K562 (cell line): ENCODE data around the gene MAP1LC3A. TPM values are rescaled to one million over a fixed set of nuclear protein-coding genes. Genes with fewer than 3 reads are reported as not detected.

Experiments
- ATAC-seq: fragments of 200-7000 bp; cut with Tn5 transposase; 3 replicates; pipeline ENCODE4 v1.9.1; 2020; ENCODE audit warnings: moderate library complexity
- BruUV-seq: library from RNA; stranded (reverse); fragments of 400-500 nt; replicated peaks from 2 replicates; lab custom pipeline; 2021; lab: Mats Ljungman, UMichigan
- CTCF ChIA-PET: fragments of 300-600 bp; formaldehyde crosslinking; extraction: SDS; loops from one replicate; lab custom pipeline; 2021; ENCODE audit warnings: low intra/inter-chr PET ratio; lab: Yijun Ruan, JAX
- POLR2A ChIA-PET: fragments of 300-600, 350-650 bp; sonication (Branson Sonifier 250); formaldehyde crosslinking; extraction: SDS; loops from one replicate; lab custom pipeline; 2021; ENCODE audit warnings: antibody characterized with exemption, inconsistent platforms; lab: Yijun Ruan, JAX
- DNase-seq, 4 experiments: peaks; one replicate each; pipeline versions ENCODE4 v3.0.0 to v3.0.0-alpha.2; 2011 to 2018; ENCODE audit warnings: low spot score in 3 of 4, mixed read lengths in 3 of 4; ENCODE audit errors: extremely low read depth in 1 of 4
- FAIRE-seq: peaks from 2 replicates; lab custom pipeline; 2011; peaks lifted over from hg19 to GRCh38; lab: Jason Lieb, UNC
- H2AFZ ChIP-seq: 2 replicates; pipeline ENCODE4 v1.6.0; 2011; ENCODE audit warnings: low read depth, low read length, control low read depth, inconsistent platforms
- H3K27ac ChIP-seq: fragments of 200-600 bp; 3 replicates; pipeline ENCODE4 v1.8.0; 2011; ENCODE audit warnings: low read depth, mild to moderate bottlenecking, control low read depth, inconsistent platforms, low read length, moderate library complexity, mixed read lengths; ENCODE audit errors: extremely low read depth
- H3K27me3 ChIP-seq, 2 experiments: fragments of 300-600 bp in 1 of 2; 2 replicates in 1 of 2; 3 replicates in 1 of 2; pipeline versions ENCODE4 v1.6.0 to v1.8.0; 2011; ENCODE audit warnings: inconsistent platforms in 2 of 2, low read length in 2 of 2, mild to moderate bottlenecking in 1 of 2, mixed read lengths in 1 of 2, moderate library complexity in 1 of 2; ENCODE audit not compliant: control insufficient read depth in 2 of 2, insufficient read depth in 2 of 2
- H3K36me3 ChIP-seq: fragments of 300-600 bp; 3 replicates; pipeline ENCODE4 v1.8.0; 2011; ENCODE audit warnings: mild to moderate bottlenecking, low read length, inconsistent platforms; ENCODE audit not compliant: control insufficient read depth, insufficient read depth
- H3K4me1 ChIP-seq, 2 experiments: fragments of 200-600 bp in 1 of 2; replicated peaks in 1 of 2; 2 replicates in 1 of 2; 3 replicates in 1 of 2; pipeline versions ENCODE4 v1.5.1 to v1.8.0; 2011; ENCODE audit warnings: inconsistent platforms in 2 of 2, low read length in 2 of 2, mild to moderate bottlenecking in 1 of 2, mixed read lengths in 1 of 2, moderate library complexity in 1 of 2; ENCODE audit not compliant: control insufficient read depth in 2 of 2, insufficient read depth in 2 of 2
- H3K4me2 ChIP-seq: 2 replicates; pipeline ENCODE4 v1.6.1; 2011; ENCODE audit warnings: low read length, control low read depth, inconsistent platforms, mixed read lengths; ENCODE audit not compliant: insufficient read depth
- H3K4me3 ChIP-seq: fragments of 200-600 bp; sonication (generic), shearing (Covaris generic); 2 replicates; pipeline ENCODE4 v1.5.1; 2016; ENCODE audit warnings: control low read depth, inconsistent platforms
- H3K79me2 ChIP-seq: fragments of 200-600 bp; 3 replicates; pipeline ENCODE4 v1.8.0; 2011; ENCODE audit warnings: low read length, inconsistent platforms; ENCODE audit not compliant: control insufficient read depth, insufficient read depth
- H3K9ac ChIP-seq, 2 experiments: 2 replicates each; pipeline versions ENCODE4 v1.6.0 to v1.6.1; 2011; ENCODE audit warnings: low read depth in 2 of 2, low read length in 2 of 2, control low read depth in 1 of 2, inconsistent platforms in 1 of 2, mild to moderate bottlenecking in 1 of 2, mixed read lengths in 1 of 2; ENCODE audit not compliant: insufficient read depth in 1 of 2
- H3K9me1 ChIP-seq: one replicate; pipeline ENCODE4 v1.6.0; 2011; ENCODE audit warnings: inconsistent platforms, mild to moderate bottlenecking, low read length, moderate library complexity; ENCODE audit not compliant: control insufficient read depth, insufficient read depth
- H3K9me3 ChIP-seq: replicated peaks from 2 replicates; pipeline ENCODE4 v1.5.1; 2011; ENCODE audit warnings: low read depth, low read length, inconsistent platforms; ENCODE audit not compliant: control insufficient read depth, insufficient read depth
- H4K20me1 ChIP-seq: replicated peaks from 2 replicates; pipeline ENCODE4 v1.6.1; 2011; ENCODE audit warnings: low read length, inconsistent platforms, mixed read lengths; ENCODE audit not compliant: control insufficient read depth, insufficient read depth
- E2F6 ChIP-seq, 2 experiments: IDR thresholded peaks; 2 replicates each; pipeline ENCODE4 v1.6.1; 2011; ENCODE audit warnings: borderline replicate concordance in 1 of 2, control low read depth in 1 of 2, low read depth in 1 of 2, low read length in 1 of 2, mild to moderate bottlenecking in 1 of 2, mixed read lengths in 1 of 2, moderate library complexity in 1 of 2; ENCODE audit not compliant: insufficient read depth in 1 of 2, insufficient read length in 1 of 2, poor library complexity in 1 of 2, severe bottlenecking in 1 of 2; ENCODE audit errors: extremely low read depth in 1 of 2
- HCFC1 ChIP-seq: IDR thresholded peaks from 2 replicates; pipeline ENCODE4 v1.6.1; 2012; ENCODE audit warnings: low read depth, low read length, improper control_type of control experiment
- IRF2 ChIP-seq: sonication (generic); formaldehyde crosslinking; IDR thresholded peaks from 2 replicates; pipeline ENCODE4 v1.8.1; 2022; ENCODE audit warnings: mild to moderate bottlenecking, missing genetic modification reagents
- RAD21 ChIP-seq, 2 experiments: fragments of 250-450 bp in 1 of 2; fragments of 450-650 bp in 1 of 2; sonication (Bioruptor Pico) in 1 of 2; formaldehyde crosslinking in 1 of 2; IDR thresholded peaks in 1 of 2; conservative IDR thresholded peaks in 1 of 2; 2 replicates each; pipeline versions ENCODE4 v1.4.0 to v1.8.0; 2020 to 2022; ENCODE audit warnings: mild to moderate bottlenecking in 2 of 2, moderate library complexity in 1 of 2
- VEZF1 ChIP-seq: fragments of 200-800 bp; sonication (Bioruptor generic); IDR thresholded peaks from 2 replicates; pipeline ENCODE4 v1.6.1; 2017; ENCODE audit warnings: missing genetic modification characterization, missing compliant biosample characterization
- ZBTB33 ChIP-seq: sonication (generic); formaldehyde crosslinking; IDR thresholded peaks from 2 replicates; pipeline ENCODE4 v1.8.1; 2023; ENCODE audit warnings: mild to moderate bottlenecking, missing genetic modification reagents
- ZNF324 ChIP-seq: fragments of 250-450 bp; sonication (Bioruptor Pico); IDR thresholded peaks from 2 replicates; pipeline ENCODE4 v1.4.0; 2020; ENCODE audit warnings: mild to moderate bottlenecking
- ZNF41 ChIP-seq: fragments of 250-450 bp; sonication (Bioruptor Pico); conservative IDR thresholded peaks from 2 replicates; pipeline ENCODE4 v1.4.0; 2020; ENCODE audit warnings: mild to moderate bottlenecking
- WGBS: fragments of 100-300 bp; shearing (Covaris generic); methylation state at CpG from one replicate; pipeline ENCODE4 v1.1.6; 2016; ENCODE audit warnings: low coverage, mixed read lengths; ENCODE audit not compliant: insufficient coverage; ENCODE audit errors: missing lambda C conversion rate; 5-methylcytosine and 5-hydroxymethylcytosine counted together
- in situ Hi-C: fragments of 300-500 bp; cut with MboI; formaldehyde crosslinking; loops from 4 replicates; pipeline ENCODE4 v1.15.0; 2018; ENCODE audit warnings: inconsistent platforms, mixed read lengths
- intact Hi-C: fragments of 100-400 bp; cut with micrococcal nuclease; formaldehyde crosslinking; loops from 2 replicates; pipeline ENCODE4 v1.14.2; 2022
- polyA plus RNA-seq, 8 experiments: library from polyadenylated mRNA; depleted of rRNA in 4 of 8; stranded (reverse) in 5 of 8; unstranded in 3 of 8; fragments of >200 nt; fragmentation: Nextera tagmentation in 2 of 8; fragmentation: Illumina TruSeq in 1 of 8; extraction: Ambion mirVana in 2 of 8; extraction: Trizol in 1 of 8; gene quantifications; 2 replicates each; pipeline versions ENCODE4 v1.2.1 to v1.2.3, GENCODE V29; 2011 to 2014; ENCODE audit warnings: inconsistent platforms in 1 of 8, missing spikeins in 1 of 8
- total RNA-seq, 7 experiments: library from RNA; depleted of rRNA in 6 of 7; stranded (reverse); fragments of >200 nt in 6 of 7; fragmentation: Illumina TruSeq in 2 of 7; extraction: Trizol in 2 of 7; gene quantifications; 2 replicates each; pipeline versions ENCODE4 v1.2.1 to v1.2.3, GENCODE V29; 2011 to 2021; ENCODE audit warnings: low replicate concordance in 1 of 7
- TF ChIP-seq, protein P1 (sequence below): fragments of 250-450 bp; sonication (Bioruptor Pico); IDR thresholded peaks from 2 replicates; pipeline ENCODE4 v1.9.0; 2021; ENCODE audit warnings: mild to moderate bottlenecking, inconsistent platforms

Gene MAP1LC3A
- total and polyA plus RNA-seq, 9 of the 15 experiments (the other 6 are each of a cell fraction or from before 2014, with no cell fraction given), result 0.27 to 0.38 TPM; not detected in 7

DNA sequence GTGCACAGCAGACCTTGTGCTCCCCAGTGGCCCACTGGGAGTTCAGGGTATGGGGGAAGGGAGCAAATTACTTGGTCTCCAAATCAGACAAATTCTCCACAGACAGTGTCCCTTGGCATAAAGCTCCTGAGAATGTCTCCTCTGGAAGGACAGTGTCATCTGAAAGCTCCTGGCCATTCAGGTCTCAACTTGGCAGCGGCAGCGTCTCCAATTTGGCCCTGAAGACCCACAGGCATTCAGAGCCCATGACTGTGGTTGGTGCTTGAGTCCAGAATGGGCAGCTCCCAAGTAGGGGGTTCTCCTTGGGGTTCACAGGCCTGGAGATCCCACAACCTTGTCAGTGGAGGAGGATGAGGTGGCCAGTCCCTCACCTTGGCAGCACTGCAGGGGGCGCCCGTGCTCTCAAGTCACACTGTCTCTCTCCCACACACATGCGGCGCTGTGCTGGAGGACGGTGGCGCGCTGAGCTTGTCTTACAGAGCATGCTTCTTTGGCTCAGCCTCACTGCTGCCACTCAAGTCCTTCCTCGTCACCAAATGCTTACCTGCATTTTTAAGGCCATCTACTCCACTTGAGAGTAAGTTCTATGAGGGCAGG, 21.6 kb upstream of the MAP1LC3A start:
- Histone ChIP-seq H2AFZ (no peak overlapping the region), H4K20me1 (0 out of 2 replicates have a peak, but pooled peaks cover 3% of the 10 kb centered on the region), H3K27me3 (no peaks in the 10 kb centered on the region), H3K4me3 (no peak overlapping the region), H3K27ac (no peak overlapping the region), H3K9ac (no peak overlapping the region), H3K79me2 (no peaks in the 10 kb centered on the region), H3K36me3 (peaks cover 71% of the 10 kb centered on the region), H3K9me3 (no peaks in the 10 kb centered on the region), H3K9me1 (no peaks in the 10 kb centered on the region), H3K4me1 (peaks cover 0 to 3% of the 10 kb centered on the region in 2 experiments; a peak in 1 of 5 replicates), H3K4me2 (no peak overlapping the region)
- FAIRE-seq (peak; percentile 15), DNase-seq (peak in 3 of 4 experiments; percentile 44 to 64 (median 44)), ATAC-seq (peak; percentile 88)
- ChIA-PET POLR2A (interaction anchor here (0.9 to 2.4 kb wide), 2 partner anchors 20 to 320 kb away, joined by 3 to 8 read pairs; partner anchors contain the start of gene DYNLRB1), CTCF (interaction anchor here (0.6 to 1.3 kb wide), 3 partner anchors 171 to 227 kb away, joined by 3 to 5 read pairs (median 3); no protein-coding TSS in a partner anchor)
- WGBS, result 93% methylated on average over 10 of the region's 10 CpGs
- intact Hi-C loops (loop anchor here (1.0 to 5.0 kb wide), 4 partner anchors 167 to 345 kb away; partner anchors contain the start of gene TP53INP2), in situ Hi-C loops (loop anchor here (10.0 kb wide), 1 partner anchor 168 kb away; the partner anchor contains the start of gene TP53INP2)
- no TSS peak for BruUV-seq
- TF ChIP-seq IRF2 (CRISPR knock-in tag), result no peak
- peak; percentile 94 for TF ChIP-seq ZBTB33
- no peak for TF ChIP-seq VEZF1
- no peak for TF ChIP-seq HCFC1
- TF ChIP-seq, protein P1, sequence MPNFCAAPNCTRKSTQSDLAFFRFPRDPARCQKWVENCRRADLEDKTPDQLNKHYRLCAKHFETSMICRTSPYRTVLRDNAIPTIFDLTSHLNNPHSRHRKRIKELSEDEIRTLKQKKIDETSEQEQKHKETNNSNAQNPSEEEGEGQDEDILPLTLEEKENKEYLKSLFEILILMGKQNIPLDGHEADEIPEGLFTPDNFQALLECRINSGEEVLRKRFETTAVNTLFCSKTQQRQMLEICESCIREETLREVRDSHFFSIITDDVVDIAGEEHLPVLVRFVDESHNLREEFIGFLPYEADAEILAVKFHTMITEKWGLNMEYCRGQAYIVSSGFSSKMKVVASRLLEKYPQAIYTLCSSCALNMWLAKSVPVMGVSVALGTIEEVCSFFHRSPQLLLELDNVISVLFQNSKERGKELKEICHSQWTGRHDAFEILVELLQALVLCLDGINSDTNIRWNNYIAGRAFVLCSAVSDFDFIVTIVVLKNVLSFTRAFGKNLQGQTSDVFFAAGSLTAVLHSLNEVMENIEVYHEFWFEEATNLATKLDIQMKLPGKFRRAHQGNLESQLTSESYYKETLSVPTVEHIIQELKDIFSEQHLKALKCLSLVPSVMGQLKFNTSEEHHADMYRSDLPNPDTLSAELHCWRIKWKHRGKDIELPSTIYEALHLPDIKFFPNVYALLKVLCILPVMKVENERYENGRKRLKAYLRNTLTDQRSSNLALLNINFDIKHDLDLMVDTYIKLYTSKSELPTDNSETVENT, result no peak
- TF ChIP-seq ZNF324, result no peak
- peak in 1 of 2 experiments; percentile 63; a peak in 2 of 4 replicates for TF ChIP-seq RAD21 (CRISPR knock-in tag; conservative IDR thresholded peaks at IDR 0.05 in 1 of 2, IDR thresholded peaks at IDR 0.05 in 1 of 2)
- no peak for TF ChIP-seq ZNF41
- peak in 1 of 2 experiments; percentile 40 for TF ChIP-seq E2F6 (IDR thresholded peaks at IDR 0.05; ENCODE audit: borderline replicate concordance in 1 of 2, extremely low read depth in 1 of 2, insufficient read depth in 1 of 2, insufficient read length in 1 of 2, low read depth in 1 of 2, low read length in 1 of 2, poor library complexity in 1 of 2, severe bottlenecking in 1 of 2)
